ENCODE data around the gene COL5A2. TPM values are rescaled to one million over a fixed set of nuclear protein-coding genes. Genes with fewer than 3 reads are reported as not detected.

The COL5A2 gene
- total RNA-seq, 2 experiments from 2014 or later: 0.25 to 0.77 TPM

GRCh38 chr2:189204322-189204941, 24.9 kb upstream of the COL5A2 start:
- no peaks in the 10 kb centered on the region for H3K9me3 ChIP-seq (ENCODE audit: control insufficient read depth in 1 of 2, insufficient read depth in 1 of 2, low read length in 2 of 2)
- ChIA-PET CTCF (interaction anchor here (1.4 kb wide), 1 partner anchor 12 kb away, joined by 3 read pairs; no protein-coding TSS in a partner anchor), POLR2A (no interaction called here)
- H3K27me3 ChIP-seq (ENCODE audit: control insufficient read depth in 1 of 2, insufficient read depth in 2 of 2, low read length in 2 of 2): no peaks in the 10 kb centered on the region
- Mint-ChIP-seq H3K4me3 (no peak overlapping the region), H3K36me3 (ENCODE audit: low read depth) (no peaks in the 10 kb centered on the region), H3K9me3 (no peaks in the 10 kb centered on the region), H3K4me1 (ENCODE audit: low read depth) (no peaks in the 10 kb centered on the region), H3K27ac (no peak overlapping the region), H3K27me3 (no peaks in the 10 kb centered on the region)
- H3K4me1 ChIP-seq (ENCODE audit: insufficient read depth, low read length): no peaks in the 10 kb centered on the region
- ATAC-seq (ENCODE audit: poor library complexity): no peak
- TF ChIP-seq CTCF (IDR thresholded peaks at IDR 0.05): no peak
- no peak for DNase-seq
- no peaks in the 10 kb centered on the region for H3K36me3 ChIP-seq (ENCODE audit: insufficient read depth, low read length)
- no peak overlapping the region for H3K4me3 ChIP-seq (ENCODE audit: low read length)
- H3K27ac ChIP-seq (ENCODE audit: low read depth in 1 of 2, low read length in 2 of 2): no peak overlapping the region
- intact Hi-C loops (cut with DNase I, micrococcal nuclease): no loop called here

GRCh38 chr2:189203177-189203799, 23.7 kb upstream of the COL5A2 start:
- no peaks in the 10 kb centered on the region for H3K27me3 Mint-ChIP-seq
- no peak overlapping the region for H3K27ac Mint-ChIP-seq
- no peak for TF ChIP-seq CTCF (IDR thresholded peaks at IDR 0.05)
- CTCF ChIA-PET: no interaction called here
- no peaks in the 10 kb centered on the region for H3K9me3 Mint-ChIP-seq
- POLR2A ChIA-PET: no interaction called here
- DNase-seq (no peak), ATAC-seq (ENCODE audit: poor library complexity) (no peak)
- no peak overlapping the region for H3K4me3 ChIP-seq (ENCODE audit: low read length)
- no peaks in the 10 kb centered on the region for H3K4me1 ChIP-seq (ENCODE audit: insufficient read depth, low read length)
- no peaks in the 10 kb centered on the region for H3K9me3 ChIP-seq (ENCODE audit: control insufficient read depth in 1 of 2, insufficient read depth in 1 of 2, low read length in 2 of 2)
- H3K27ac ChIP-seq (ENCODE audit: low read depth in 1 of 2, low read length in 2 of 2): no peak overlapping the region
- H3K4me1 Mint-ChIP-seq (ENCODE audit: low read depth): no peaks in the 10 kb centered on the region
- H3K36me3 ChIP-seq (ENCODE audit: insufficient read depth, low read length): no peaks in the 10 kb centered on the region
- no peak overlapping the region for H3K4me3 Mint-ChIP-seq
- H3K36me3 Mint-ChIP-seq (ENCODE audit: low read depth): no peaks in the 10 kb centered on the region
- intact Hi-C loops (cut with DNase I, micrococcal nuclease): no loop called here
- no peaks in the 10 kb centered on the region for H3K27me3 ChIP-seq (ENCODE audit: control insufficient read depth in 1 of 2, insufficient read depth in 2 of 2, low read length in 2 of 2)

GRCh38 chr2:189199797-189200196, 20.2 kb upstream of the COL5A2 start:
- ATAC-seq (ENCODE audit: poor library complexity): no peak
- Mint-ChIP-seq H3K27ac (no peak overlapping the region), H3K27me3 (no peaks in the 10 kb centered on the region), H3K4me1 (ENCODE audit: low read depth) (no peaks in the 10 kb centered on the region), H3K4me3 (no peak overlapping the region), H3K36me3 (ENCODE audit: low read depth) (no peaks in the 10 kb centered on the region), H3K9me3 (no peaks in the 10 kb centered on the region)
- DNase-seq: no peak
- H3K36me3 ChIP-seq (ENCODE audit: insufficient read depth, low read length): no peaks in the 10 kb centered on the region
- no peak overlapping the region for H3K27ac ChIP-seq (ENCODE audit: low read depth in 1 of 2, low read length in 2 of 2)
- H3K4me1 ChIP-seq (ENCODE audit: insufficient read depth, low read length): no peaks in the 10 kb centered on the region
- no peaks in the 10 kb centered on the region for H3K27me3 ChIP-seq (ENCODE audit: control insufficient read depth in 1 of 2, insufficient read depth in 2 of 2, low read length in 2 of 2)
- H3K9me3 ChIP-seq (ENCODE audit: control insufficient read depth in 1 of 2, insufficient read depth in 1 of 2, low read length in 2 of 2): no peaks in the 10 kb centered on the region
- TF ChIP-seq CTCF (IDR thresholded peaks at IDR 0.05): no peak
- CTCF ChIA-PET: no interaction called here
- no peak overlapping the region for H3K4me3 ChIP-seq (ENCODE audit: low read length)
- intact Hi-C loops (cut with DNase I, micrococcal nuclease): no loop called here
- POLR2A ChIA-PET: no interaction called here
